SW 1271 (cell line): Measurements from ENCODE around the gene LRMDA.

Experiments used
- DNase-seq, 2 experiments: peaks; one replicate each; lab custom pipeline; 2025; lab: John Stamatoyannopoulos, UW

LRMDA gene

DNA sequence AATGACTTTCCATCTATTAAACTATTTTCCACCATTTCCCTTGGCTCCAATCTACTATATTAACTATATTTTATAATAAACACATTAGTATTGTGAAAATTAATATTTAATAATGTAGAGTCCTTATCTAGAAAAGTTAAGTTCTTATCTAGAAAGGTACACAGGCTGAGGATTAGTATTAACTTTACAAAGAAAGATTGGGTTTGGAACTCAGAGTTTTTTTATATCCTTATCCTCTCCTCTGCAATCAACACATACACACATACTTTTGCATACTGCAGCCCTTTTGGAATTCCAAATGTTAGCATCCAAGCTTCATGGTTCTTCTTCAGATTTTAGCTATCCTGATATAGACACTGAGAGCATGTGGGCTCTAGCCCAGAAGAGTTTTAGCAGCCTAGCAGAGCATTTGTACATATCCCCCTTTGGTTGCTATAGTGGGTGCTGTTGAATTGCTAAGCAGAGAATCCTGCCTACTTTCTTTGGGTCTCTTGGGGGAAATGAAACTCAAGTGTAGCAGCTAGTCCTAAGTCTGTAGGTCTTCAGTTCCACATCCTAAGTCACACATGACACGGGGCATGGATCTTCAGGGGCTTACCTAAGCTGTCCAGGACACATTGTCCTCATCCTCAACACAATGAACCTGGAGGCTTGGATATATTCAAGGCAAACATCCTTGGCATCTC is 874.6 kb downstream of the LRMDA start:
- DNase-seq, result no peak

DNA sequence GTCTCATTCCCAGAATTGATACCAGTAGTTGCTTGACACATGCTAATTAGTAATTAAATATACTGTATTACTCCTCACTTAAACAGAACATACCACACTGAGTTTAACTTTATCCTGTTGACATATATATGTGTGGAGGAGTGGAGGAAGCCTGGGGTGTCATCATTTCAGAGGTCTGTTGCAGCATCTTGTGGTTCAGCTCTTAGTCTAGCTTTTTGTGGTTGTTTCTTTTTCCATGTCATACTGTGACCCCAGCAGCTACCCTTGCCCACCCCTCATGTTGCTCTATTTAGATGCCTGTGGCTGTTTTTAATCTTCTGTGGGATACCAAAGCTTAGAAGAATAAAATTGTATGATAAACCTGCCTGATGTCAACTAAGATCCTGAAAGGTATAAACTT is 875.4 kb downstream of the LRMDA start:
- no peak for DNase-seq

DNA sequence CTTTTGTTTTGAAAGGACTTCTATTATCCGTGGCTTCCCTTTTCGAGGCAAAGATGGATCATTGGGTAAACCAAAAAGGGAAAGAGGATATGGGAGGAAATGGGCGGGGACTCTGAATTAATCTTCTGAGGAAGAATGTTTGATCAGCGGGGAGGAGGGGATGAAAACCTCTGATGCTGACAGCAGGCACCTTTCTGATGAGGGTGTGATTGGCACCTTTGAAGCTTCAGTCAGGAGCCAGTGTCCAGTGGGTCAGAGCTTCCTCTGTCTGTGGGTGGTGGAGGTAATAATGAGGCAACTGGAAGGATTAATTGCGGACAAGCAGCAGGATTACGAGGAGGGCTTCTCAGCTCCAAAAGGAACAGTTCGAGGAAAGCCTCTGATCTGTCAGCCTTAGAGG is 877.6 kb downstream of the LRMDA start:
- no peak for DNase-seq

DNA sequence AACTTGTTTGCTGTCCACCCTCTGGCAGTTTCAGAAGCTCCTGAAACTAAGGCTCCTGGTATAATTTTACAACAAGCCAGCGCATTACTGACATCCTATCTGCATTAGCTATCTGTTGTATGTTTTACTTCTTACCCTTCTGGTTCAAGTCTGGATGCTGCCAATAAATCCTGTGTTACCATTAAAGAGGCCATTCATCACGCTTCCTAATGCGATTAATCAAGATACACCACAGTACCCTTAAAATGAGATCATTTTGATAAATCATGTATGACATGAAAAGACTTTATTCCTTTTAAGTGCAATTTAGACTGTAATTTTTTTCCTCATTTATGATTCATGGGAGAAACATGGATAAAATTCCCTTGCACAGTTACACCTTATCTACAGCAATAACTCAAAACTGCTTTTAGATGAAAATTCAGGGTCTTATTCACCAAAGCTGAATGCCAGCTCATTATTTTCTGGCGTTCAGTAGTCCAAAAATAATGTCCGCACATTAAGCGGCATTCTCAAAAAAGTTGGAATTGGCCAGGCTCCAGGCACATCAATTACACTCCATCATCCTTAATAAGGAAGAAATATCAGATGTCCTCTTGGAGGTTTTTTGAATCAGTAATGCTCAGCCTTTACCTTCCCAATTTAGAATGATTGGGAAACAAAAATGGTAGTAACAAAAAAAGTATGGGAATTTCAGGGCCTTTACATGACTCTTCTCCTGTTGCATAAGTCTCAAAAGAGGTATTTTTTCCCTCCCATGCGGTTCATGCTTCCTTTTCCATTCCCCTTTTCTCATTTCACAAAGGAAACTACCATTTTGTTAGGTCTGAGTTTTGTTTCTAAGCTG is 878.5 kb downstream of the LRMDA start:
- no peak for DNase-seq

DNA sequence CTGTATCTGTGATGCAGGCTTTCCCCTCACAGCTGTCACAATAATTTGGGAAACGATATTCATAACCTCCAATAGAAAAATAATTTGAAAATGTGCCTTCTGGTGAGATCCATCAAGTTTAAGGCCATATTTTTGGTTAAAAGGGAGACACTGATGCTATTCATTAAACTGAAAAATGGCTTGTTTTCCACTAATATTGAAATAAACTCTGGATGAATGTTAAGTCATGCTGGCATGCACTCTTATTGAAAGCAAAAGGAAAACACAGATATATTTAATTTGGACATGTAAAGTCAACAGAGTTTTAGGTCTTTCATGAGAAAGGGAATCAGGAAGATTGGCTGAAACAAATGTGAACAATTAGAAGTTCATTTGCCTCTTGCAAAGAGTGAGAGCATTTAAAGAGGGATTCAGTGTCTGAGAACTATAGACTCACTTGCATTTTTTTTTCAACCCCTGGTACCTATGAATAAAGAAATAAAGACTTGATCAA is 879.2 kb downstream of the LRMDA start:
- DNase-seq, result no peak

DNA sequence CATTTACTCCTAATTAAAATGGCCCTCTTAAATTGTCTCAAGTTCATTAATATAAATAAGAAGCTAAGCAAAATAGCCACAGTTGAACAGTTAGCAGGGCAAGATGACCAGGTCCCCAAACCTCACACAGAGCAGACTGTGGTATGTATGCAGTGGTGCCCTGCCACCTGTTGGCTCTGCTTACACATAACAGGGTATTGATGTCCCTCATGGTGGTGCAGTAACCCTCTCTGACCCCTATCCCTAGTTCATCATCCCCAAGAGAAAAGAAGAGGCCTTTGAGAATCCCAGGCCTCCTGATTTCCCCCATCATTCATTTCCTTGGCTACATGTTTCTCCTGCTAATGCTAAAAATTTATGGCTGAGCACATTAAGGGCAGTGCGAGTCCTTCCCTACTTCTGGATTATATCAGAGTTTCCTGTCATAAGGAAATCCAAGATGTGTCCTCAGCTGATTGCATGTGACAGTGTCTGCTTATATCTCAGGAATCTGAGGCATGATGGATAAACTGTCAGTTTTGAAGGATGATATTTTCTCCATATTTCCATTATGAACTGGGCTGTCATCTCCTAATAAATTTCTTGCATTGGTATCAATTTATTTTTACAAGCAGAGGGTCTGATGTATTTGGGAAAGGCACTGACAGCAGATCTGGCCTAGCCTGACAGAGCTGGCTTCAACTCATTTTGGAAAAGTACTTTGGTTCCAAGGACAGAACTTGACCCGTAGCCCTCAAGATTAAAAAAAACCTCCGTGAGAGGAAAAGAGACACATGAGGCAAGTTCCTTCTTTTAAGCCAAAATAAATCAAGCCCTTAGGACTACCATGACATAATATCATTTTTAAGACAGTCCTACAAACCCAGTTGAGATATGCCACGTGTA is 880.6 kb downstream of the LRMDA start:
- DNase-seq, result peak in 1 of 2 experiments; percentile 21

DNA sequence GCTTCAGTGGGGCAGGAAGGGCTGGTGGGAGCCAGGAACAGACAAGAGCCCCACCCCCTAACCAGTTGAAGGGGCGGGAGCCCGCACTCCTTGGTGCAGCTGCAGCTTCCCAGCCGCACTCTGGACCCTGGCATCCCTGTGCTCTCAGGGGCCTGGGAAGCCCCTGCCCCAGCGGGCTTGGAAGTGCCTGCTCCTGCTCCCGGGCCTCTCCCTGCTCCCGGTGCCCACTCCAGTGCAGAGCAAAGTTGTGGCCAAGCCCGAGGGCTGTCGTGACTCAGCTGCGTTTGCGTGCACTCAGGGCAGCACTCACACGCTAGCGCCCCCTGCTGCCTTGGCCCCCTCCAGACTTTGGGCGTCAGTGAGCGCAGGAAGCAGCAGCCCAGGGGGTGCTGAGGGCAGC is 883.8 kb downstream of the LRMDA start:
- no peak for DNase-seq

DNA sequence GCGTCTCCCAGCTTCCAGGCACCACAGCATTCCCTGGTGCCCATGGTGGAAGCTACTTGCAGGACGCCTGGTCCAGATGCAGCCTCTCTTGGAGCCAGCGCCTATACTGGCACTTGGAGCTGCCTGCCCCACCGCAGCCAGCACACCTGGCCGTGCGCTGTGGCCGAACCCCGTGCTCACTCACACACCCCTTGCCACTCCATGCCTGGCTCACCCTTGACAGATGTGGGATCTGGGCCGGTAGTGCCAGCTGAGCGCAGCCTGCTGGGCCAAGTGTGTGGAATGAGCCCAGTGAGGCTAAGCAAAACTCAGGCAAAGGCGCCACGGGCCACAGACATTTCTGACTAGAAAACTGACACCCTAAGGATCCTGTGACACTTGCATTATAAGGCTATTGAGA is 884.8 kb downstream of the LRMDA start:
- DNase-seq, result no peak

DNA sequence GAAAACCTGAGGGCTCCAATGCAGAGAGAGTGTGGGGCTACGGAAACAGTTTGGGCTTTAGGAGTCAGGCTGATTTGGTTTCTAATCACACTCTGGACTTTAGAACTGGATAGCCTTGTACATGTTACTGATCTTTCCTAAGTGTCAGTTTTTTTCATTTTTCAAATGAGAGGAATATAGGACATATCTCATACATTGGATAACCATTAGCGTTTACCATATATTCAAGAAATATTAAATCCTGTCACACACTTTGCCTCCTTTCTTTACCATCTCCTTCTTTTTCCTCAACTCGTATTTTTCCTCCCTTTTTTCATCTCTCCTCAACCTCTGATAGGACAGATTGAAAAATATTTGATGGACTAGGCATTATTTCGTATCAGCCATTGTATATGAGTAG is 885.7 kb downstream of the LRMDA start:
- DNase-seq, result no peak

DNA sequence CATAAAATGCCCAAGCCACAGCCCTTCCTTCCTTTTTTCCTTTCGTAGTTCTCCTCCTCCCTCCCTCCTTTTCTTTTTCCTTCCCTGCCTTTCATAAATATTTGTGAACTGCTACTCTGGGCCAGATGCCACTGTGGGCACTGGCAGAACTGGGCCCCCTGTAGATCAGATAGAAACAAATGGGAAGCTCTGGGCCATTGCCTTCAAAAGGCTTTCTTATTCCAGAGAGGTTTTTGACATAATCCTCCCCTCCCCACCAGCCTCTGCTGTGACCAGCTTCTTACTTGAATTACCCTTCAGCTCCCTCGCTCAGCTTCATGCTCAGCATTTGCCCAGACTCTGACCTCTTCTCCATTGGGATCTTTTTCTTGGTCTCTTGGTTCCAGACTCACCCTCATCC is 886.8 kb downstream of the LRMDA start:
- no peak for DNase-seq

DNA sequence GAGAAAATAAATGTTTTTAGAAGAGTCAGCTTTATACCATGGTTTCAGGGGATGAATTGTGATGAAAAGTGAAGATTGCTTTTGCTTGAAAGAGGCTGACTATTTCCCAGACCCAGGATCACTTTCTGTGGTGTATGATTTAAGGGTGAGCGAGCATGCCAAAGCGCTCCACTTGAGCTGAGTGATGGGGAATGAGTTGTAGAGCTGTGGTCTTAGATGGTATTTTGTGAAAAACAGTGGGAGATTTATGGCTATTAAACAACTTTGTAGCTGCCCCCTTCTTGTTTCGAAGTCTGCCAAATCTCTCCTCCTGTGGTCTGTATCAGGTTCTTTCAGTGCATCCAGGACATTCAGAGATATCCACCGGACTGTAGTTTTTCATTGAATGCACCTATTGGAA is 888.2 kb downstream of the LRMDA start:
- no peak for DNase-seq

DNA sequence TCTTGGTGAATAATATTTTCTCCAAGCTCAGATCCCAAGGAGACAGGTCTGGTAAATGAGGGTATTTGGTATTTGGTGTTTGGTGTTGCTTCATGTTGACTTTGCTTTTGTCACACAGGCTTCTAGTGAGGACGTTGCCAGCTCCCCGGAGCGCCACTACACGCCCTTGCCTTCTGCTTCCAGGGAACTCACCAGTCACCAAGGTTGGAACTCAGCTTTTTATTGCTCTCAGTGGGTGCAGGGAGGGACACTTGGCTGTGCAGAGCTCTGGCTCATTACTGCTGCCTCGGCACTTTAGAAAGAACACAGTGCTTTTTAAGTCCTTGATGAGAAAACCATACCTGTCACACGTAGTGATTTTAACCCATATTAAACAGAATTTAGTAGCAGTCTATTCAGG is 892.9 kb downstream of the LRMDA start:
- DNase-seq, result no peak

DNA sequence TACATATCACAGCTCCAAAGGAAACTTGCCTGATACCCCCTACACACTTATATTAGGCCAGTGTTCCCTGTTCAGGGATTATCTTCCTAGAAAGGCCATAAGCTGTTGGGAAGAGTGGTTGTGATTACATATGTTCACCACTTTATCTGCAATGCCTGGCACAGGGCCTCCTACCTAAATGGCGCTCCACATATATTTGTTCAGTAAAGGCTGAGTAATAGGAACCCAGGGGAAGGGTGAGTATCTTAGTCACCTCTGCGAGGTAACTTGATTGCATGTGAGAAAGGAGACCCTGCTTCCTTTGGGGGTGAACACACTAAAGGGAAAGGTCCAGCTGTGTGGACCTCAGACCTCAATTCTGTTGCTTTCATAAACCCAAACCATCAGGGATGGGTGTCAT is 896.0 kb downstream of the LRMDA start:
- no peak for DNase-seq

DNA sequence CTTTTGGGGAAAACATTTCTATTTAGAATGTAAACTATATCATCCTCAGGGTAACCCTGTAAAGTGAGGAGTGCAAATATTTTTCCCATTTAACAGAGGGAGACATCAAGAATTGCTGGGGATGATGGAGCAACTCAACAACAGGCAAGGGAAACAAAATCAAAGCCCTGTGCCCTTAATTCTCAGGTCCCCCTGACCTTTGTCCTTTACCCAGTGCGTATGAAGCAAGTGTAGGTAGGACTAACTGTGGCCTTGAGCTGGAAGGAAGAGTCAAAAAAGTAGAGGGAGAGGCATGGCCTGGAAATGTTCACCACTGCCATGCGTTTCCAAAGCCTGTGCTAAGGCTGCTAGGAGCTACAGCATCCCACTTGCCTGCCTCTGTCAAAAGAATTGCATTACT is 896.9 kb downstream of the LRMDA start:
- no peak for DNase-seq

DNA sequence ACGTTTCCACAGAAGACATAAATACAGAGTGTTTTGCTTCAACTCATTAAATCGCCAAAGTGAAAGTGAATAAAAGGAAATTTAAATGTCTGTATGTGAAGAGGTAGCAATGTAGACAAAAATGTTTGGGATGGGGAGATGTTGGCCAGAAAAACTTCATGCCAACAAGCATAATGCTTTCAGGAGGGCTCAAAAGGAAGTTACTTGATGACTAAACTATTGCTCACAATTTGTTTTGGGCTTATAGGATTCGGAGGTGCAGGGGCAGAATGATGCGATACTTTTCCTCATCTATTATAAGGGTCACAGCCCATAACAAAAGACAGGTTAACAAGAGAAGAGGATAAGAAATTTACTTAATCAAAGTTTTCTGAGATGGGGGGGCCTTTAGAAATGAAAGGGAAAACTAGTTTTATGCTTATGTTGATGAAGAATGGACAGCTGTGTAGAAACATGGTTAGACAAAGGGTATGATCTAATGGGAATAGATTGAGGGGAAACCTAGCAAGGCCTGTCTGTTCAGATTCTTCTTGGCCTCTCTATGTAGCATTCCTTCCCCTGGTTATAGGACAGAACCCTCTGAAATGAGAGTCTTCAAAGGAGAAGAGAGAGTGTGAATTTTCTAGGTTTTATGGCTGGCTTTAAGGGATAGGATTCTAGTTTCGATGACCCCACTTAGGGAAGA is 898.6 kb downstream of the LRMDA start:
- peak in 1 of 2 experiments; percentile 3 for DNase-seq

DNA sequence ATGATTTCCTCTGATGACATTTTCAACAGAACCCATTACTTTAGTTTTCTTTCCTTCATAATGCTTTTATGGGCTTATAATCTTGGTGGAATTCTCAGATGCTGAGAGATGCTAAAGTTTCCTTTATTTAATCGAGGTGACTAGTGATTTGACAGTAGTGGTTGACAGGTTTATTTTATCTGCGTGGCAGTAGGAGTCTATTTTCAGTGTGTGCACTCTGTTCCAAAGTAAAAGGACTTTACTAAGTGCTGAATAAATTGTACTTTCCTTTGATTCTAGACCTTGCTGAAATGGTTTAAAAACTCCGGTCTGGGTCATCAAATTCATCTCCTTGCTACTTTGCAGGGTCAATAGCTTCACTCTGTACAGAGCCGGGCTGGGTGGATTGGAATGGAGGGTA is 900.3 kb downstream of the LRMDA start:
- DNase-seq, result no peak

DNA sequence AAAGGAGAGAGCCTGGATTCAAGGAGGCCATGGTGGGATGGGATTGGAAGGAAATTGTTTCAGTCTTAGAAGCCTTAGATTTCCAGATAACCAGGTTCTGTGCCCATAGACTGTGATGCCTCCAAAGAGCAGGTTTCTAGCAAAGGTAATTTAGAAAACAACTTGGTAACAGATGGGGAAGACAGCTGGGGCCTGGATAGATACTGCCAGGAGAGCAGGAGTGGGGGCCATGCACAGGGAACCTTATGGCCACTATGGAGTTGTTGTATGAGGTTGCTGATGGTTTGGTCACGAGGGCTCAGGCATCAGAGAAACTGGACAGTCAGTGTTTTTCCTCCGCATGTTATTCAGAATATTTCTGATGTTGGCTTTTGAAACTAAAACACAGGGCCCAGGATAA is 901.9 kb downstream of the LRMDA start:
- no peak for DNase-seq

DNA sequence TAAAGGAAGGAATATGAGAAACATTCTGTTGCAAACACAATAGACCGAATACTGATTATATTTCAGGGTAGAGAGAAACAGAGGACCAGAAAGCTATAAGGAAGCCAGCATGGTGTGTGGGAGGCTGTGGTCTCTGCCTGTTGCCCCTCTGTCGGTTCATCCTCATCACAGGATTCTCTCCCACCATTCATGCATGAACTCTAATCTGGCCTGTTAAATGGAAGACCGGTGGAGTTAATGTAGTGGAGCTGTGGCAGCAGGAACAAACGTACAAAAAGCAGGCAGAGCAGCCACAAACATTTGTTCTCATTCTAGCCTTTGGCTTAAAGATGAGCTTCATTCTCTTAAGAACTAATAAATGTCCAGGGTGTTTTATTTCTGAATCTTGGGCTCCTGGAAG is 902.4 kb downstream of the LRMDA start:
- no peak for DNase-seq

DNA sequence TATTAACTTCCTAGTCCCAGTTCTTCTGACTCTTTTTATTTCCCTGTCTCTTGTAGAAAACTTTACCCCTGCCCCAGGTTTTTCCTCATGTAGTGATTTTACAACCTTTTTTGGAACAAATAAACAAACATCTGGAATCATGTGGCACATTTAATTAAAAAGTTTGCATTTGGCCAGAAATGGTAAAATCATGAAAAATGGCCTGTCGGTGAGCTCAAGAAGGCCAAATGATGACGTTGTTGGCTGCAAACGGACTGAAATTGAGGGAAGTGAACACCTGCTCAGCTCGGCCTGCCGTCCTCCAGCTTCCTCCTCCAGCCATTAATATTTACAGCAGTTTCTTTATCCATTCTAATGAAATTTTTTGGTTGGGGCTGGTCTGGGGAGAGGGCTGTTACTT is 902.8 kb downstream of the LRMDA start:
- DNase-seq, result no peak

DNA sequence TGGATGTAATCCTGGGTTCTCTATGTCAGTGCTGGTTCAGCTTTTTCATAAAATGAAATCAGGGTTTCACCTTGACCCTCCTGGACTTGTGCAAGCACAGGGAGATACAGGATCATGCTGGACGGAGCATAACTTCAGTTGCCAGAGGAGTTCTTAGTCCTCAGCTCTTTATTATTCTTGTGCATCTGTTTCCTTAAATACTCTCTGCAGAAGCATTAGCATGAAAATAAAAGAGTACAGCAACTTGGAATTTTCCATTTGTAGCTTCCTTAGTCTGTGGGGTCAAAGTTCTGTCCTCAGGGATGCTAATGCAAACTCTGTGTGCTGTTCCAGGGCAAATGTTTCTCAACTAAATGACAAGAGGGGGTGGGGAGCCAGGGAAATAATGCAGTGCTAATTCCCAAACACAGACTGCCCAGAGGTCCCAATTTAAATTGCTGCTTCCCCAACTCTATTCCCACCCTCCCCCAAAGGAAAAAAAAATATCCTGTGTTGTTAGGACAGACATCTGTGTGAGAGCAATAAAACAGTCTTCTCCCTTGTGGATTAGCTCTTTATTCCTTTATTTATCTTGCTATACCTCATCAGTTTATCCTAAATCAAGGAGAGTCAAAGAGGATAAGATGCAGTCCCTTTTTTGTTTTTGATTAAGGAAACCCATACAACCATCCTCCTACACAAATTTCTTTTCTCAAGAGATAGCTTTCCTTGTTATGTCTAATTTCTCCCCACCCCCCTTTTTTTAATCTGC is 905.0 kb downstream of the LRMDA start:
- no peak for DNase-seq

DNA sequence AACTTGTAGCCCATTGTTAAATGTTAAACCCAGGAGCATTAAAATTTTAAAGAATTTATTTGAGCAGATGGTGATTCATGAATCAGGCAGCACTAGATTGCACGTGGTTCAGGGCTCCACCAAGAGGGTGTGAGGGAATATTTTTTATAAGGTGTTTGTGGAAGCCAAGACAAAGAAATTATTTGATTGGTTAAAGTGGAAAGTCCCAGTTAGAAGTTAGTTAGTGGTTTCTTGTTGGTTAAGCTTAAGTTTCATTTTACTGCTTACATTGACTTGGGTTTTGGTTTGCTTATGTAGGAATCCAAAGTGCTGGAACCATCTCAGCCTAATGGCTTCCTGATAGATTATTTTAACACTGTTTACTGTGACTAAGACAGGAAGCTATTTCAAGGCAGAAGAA is 906.2 kb downstream of the LRMDA start:
- DNase-seq, result no peak
